Measurements from ENCODE around the gene RAB4B. TPM values are rescaled to one million over a fixed set of nuclear protein-coding genes. Genes with fewer than 3 reads are reported as not detected.

The RAB4B gene
- total RNA-seq, 2 donors from 2014 or later: 14.6 to 23.6 TPM

DNA sequence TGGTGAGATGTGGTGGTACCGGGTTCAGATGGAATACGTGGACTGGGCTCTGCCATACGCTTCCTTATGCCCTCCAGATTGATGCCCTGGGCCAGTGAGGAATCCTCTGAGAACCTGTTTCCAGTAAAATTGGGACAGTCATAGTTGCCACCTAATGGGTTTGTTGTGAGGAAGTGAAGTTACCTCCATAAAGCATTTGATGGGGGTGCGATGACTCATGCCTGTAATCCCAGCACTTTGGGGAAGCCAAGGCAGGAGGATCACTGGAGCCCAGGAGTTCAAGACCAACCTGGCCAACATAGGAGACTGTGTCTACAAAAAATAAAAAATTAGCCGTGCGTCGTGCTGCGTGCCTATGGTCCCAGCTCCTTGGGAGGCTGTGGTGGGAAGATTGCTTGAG lies 22.3 kb upstream of the RAB4B start:
- Histone ChIP-seq H3K4me3 (no peak overlapping the region), H3K27ac (no peak overlapping the region), H3K36me3 (peaks cover 45% of the 10 kb centered on the region), H3K9me3 (no peaks in the 10 kb centered on the region), H3K27me3 (no peaks in the 10 kb centered on the region), H3K4me1 (peaks cover 0 to 33% of the 10 kb centered on the region in 2 donors)
- TF ChIP-seq, protein P1, sequence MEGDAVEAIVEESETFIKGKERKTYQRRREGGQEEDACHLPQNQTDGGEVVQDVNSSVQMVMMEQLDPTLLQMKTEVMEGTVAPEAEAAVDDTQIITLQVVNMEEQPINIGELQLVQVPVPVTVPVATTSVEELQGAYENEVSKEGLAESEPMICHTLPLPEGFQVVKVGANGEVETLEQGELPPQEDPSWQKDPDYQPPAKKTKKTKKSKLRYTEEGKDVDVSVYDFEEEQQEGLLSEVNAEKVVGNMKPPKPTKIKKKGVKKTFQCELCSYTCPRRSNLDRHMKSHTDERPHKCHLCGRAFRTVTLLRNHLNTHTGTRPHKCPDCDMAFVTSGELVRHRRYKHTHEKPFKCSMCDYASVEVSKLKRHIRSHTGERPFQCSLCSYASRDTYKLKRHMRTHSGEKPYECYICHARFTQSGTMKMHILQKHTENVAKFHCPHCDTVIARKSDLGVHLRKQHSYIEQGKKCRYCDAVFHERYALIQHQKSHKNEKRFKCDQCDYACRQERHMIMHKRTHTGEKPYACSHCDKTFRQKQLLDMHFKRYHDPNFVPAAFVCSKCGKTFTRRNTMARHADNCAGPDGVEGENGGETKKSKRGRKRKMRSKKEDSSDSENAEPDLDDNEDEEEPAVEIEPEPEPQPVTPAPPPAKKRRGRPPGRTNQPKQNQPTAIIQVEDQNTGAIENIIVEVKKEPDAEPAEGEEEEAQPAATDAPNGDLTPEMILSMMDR (IDR thresholded peaks at IDR 0.05): no peak
- no peak for DNase-seq (ENCODE audit: low spot score)

DNA sequence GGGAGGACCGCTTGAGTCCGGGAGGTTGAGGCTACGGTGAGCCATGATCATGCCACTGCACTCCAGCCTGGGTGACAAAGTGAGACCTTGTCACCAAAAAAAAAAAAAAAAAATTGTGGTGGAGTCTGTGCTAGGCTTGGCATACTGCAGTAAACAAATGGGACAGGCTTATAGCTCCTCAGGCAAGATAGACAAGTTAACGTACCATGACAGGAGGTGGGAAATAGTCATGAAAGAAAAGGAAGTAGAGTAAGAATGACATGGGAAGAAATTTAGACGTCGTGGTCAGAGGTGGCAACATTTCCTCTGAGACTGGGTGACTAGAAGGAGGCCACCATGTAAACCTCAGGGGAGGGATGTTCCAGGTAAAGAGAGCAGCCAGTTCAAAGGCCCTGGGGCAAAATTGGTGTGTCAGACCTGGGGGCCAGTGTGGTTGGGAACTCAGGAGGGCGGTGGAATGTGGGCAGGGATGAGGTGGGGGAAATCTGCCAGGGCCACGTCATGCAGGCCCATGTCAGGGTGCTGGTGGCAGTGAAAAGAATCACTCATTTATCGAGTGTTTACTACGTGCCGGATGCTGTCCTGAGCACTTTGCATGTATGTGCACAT lies 21.4 kb upstream of the RAB4B start:
- DNase-seq (ENCODE audit: low spot score): no peak
- H3K27ac ChIP-seq: no peak overlapping the region
- no peaks in the 10 kb centered on the region for H3K27me3 ChIP-seq
- H3K4me3 ChIP-seq: no peak overlapping the region
- peaks cover 51% of the 10 kb centered on the region for H3K36me3 ChIP-seq
- H3K9me3 ChIP-seq: no peaks in the 10 kb centered on the region
- TF ChIP-seq, protein P1 (IDR thresholded peaks at IDR 0.05): no peak
- H3K4me1 ChIP-seq: peaks cover 0 to 30% of the 10 kb centered on the region in 2 donors

DNA sequence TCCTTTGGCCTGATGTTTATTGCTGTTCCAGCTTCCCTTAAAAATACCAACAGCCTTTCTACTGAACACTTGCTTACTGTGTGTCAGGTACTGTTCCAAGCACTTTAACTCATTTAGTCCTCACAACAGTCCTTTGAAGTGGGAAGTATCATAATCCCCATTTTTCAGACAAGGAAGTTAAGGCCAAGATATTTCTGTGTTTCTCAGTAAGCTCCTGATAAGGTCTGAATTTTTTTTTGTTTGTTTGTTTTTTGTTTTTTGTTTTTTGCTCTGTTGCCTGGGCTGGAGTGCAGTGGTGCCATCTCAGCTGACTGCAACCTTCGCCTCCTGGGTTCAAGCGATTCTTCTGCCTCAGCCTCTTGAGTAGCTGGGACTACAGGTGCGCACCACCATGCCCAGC lies 19.6 kb upstream of the RAB4B start:
- Histone ChIP-seq H3K4me3 (no peak overlapping the region), H3K27ac (no peak overlapping the region), H3K36me3 (peaks cover 69% of the 10 kb centered on the region), H3K4me1 (peaks cover 0 to 15% of the 10 kb centered on the region in 2 donors), H3K9me3 (no peaks in the 10 kb centered on the region), H3K27me3 (no peaks in the 10 kb centered on the region)
- DNase-seq (ENCODE audit: low spot score): no peak
- TF ChIP-seq, protein P1 (IDR thresholded peaks at IDR 0.05): no peak

DNA sequence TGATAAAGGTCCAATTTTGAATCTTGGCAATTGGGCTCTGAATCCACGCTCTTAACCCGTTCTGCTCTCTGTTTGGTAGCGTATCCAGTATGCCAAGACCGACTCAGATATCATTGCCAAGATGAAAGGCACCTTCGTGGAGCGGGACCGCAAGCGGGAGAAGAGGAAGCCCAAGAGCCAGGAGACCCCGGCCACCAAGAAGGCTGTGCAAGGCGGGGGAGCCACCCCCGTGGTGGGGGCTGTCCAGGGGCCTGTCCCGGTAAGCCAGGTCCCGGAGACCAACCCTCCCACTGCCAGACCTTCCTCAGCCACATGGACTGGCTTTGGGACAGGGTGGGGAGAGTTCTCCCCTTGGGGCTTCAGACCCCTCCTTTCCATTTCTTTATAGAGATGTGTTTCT lies 18.7 kb upstream of the RAB4B start:
- H3K4me3 ChIP-seq: no peak overlapping the region
- H3K36me3 ChIP-seq: peaks cover 78% of the 10 kb centered on the region
- TF ChIP-seq, protein P1 (IDR thresholded peaks at IDR 0.05): no peak
- no peak for DNase-seq (ENCODE audit: low spot score)
- H3K27me3 ChIP-seq: no peaks in the 10 kb centered on the region
- no peaks in the 10 kb centered on the region for H3K9me3 ChIP-seq
- no peak overlapping the region for H3K27ac ChIP-seq
- peaks cover 0 to 6% of the 10 kb centered on the region in 2 donors for H3K4me1 ChIP-seq

DNA sequence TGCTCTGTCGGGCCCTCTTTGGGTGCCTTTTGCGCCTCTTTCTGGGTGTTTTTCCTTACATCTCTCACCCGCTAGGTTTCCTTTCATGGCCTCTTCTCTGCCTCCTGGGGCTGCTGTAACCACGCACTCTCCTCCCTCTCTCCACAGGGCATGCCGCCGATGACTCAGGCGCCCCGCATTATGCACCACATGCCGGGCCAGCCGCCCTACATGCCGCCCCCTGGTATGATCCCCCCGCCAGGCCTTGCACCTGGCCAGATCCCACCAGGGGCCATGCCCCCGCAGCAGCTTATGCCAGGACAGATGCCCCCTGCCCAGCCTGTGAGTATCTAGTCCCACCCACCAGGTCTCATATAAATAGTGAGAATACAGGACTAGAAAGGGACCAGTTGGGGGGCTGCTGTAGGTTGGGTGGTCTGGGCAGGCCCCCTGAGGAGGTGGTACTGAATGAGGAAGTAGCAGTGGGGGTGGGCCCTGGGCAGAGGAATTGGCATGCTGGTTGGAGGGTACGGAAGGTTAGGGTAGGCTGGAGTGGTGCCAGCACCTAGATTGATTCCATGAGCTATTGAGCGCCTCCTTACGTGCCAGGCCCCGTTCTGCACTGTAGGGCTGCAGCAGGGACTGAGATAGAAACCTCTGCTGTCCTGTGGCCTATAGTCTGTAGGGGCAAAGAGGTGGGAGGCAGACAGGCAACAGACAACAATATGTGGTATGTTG lies 15.1 kb upstream of the RAB4B start:
- TF ChIP-seq, protein P1 (IDR thresholded peaks at IDR 0.05): no peak
- no peaks in the 10 kb centered on the region for H3K27me3 ChIP-seq
- no peaks in the 10 kb centered on the region for H3K4me1 ChIP-seq
- H3K9me3 ChIP-seq: no peaks in the 10 kb centered on the region
- H3K27ac ChIP-seq: no peak overlapping the region
- no peak for DNase-seq (ENCODE audit: low spot score)
- no peak overlapping the region for H3K4me3 ChIP-seq
- peaks cover 83% of the 10 kb centered on the region for H3K36me3 ChIP-seq

Measured in right atrium auricular region (tissue), 2 donors.